Smooth muscle cell (in vitro differentiated cells): Measurements from ENCODE around the gene WIZ. TPM values are rescaled to one million over a fixed set of nuclear protein-coding genes. Genes with fewer than 3 reads are reported as not detected.
A peak's percentile ranks its signal among the peaks of the same experiment; 100 is the strongest.
"Not testable (repeated sequence)": the region's sequence is repeated elsewhere in the genome, so short reads cannot be mapped to it uniquely, and the experiment has no call there.

ENCODE experiments used
- DNase-seq: peaks from one replicate; lab custom pipeline; 2025; ENCODE audit not compliant: unreplicated experiment; lab: John Stamatoyannopoulos, UW
- H2AFZ ChIP-seq: fragments of 200-600 bp; sonication (generic); 2 replicates; pipeline ENCODE4 v1.6.0; 2016; ENCODE audit warnings: antibody characterized with exemption, low read depth, mild to moderate bottlenecking
- H3F3A ChIP-seq: fragments of 200-600 bp; sonication (generic); 2 replicates; pipeline ENCODE4 v1.6.0; 2017; ENCODE audit warnings: antibody characterized with exemption, low read depth
- H3K27ac ChIP-seq: fragments of 200-600 bp; sonication (generic); 2 replicates; pipeline ENCODE4 v1.5.1; 2016; ENCODE audit warnings: low read depth, mild to moderate bottlenecking
- H3K27me3 ChIP-seq: fragments of 200-600 bp; sonication (generic); 2 replicates; pipeline ENCODE4 v1.6.1; 2016; ENCODE audit warnings: low read depth, mild to moderate bottlenecking
- H3K36me3 ChIP-seq: fragments of 200-600 bp; sonication (generic); 2 replicates; pipeline ENCODE4 v1.5.1; 2016; ENCODE audit warnings: low read depth
- H3K4me1 ChIP-seq: fragments of 200-600 bp; sonication (generic); 2 replicates; pipeline ENCODE4 v1.5.1; 2016; ENCODE audit warnings: low read depth
- H3K4me2 ChIP-seq: fragments of 200-600 bp; sonication (generic); 2 replicates; pipeline ENCODE4 v1.6.0; 2016; ENCODE audit warnings: mild to moderate bottlenecking
- H3K4me3 ChIP-seq: fragments of 200-600 bp; sonication (generic); 2 replicates; pipeline ENCODE4 v1.5.1; 2016; ENCODE audit warnings: mild to moderate bottlenecking
- H3K79me2 ChIP-seq: fragments of 200-600 bp; sonication (generic); 2 replicates; pipeline ENCODE4 v1.6.0; 2016; ENCODE audit warnings: low read depth, mild to moderate bottlenecking
- H3K9ac ChIP-seq: fragments of 200-600 bp; sonication (generic); 2 replicates; pipeline ENCODE4 v1.6.0; 2016; ENCODE audit warnings: low read depth
- H3K9me3 ChIP-seq: fragments of 200-600 bp; sonication (generic); replicated peaks from 2 replicates; pipeline ENCODE4 v1.5.1; 2016; ENCODE audit warnings: low read depth
- H4K20me1 ChIP-seq: fragments of 200-600 bp; sonication (generic); 2 replicates; pipeline ENCODE4 v1.6.0; 2016; ENCODE audit warnings: low read depth
- CTCF ChIP-seq: fragments of 200-600 bp; sonication (generic); IDR thresholded peaks from 2 replicates; pipeline ENCODE4 v1.5.1; 2017; ENCODE audit warnings: borderline replicate concordance, mild to moderate bottlenecking, antibody characterized with exemption; ENCODE audit not compliant: insufficient read depth, poor library complexity, severe bottlenecking
- WGBS: methylation state at CpG from one replicate; pipeline ENCODE4 v1.1.7; 2016; ENCODE audit warnings: low lambda C conversion rate; 5-methylcytosine and 5-hydroxymethylcytosine counted together
- polyA plus RNA-seq: library from polyadenylated mRNA; unstranded; fragments of >200 nt; fragmentation: Nextera tagmentation; extraction: Ambion mirVana; gene quantifications from 2 replicates; pipeline ENCODE4 v1.2.1, GENCODE V29; 2016
- total RNA-seq: library from RNA; depleted of rRNA; stranded (reverse); fragments of >200 nt; gene quantifications from 2 replicates; pipeline ENCODE4 v1.2.3, GENCODE V29; 2014

WIZ gene
- total and polyA plus RNA-seq, 2 experiments from 2014 or later = 23.1 to 40.5 TPM

GRCh38 chr19:15397236-15397635 is 52.5 kb downstream of the WIZ start:
- Histone ChIP-seq H3F3A (no peaks in the 10 kb centered on the region), H3K36me3 (peaks cover 9% of the 10 kb centered on the region), H3K9ac (no peak overlapping the region), H2AFZ (no peak overlapping the region), H3K27me3 (no peaks in the 10 kb centered on the region), H3K9me3 (no peaks in the 10 kb centered on the region), H4K20me1 (peaks cover 87% of the 10 kb centered on the region), H3K79me2 (peaks cover 40% of the 10 kb centered on the region), H3K4me2 (no peak overlapping the region), H3K4me3 (no peak overlapping the region), H3K4me1 (no peaks in the 10 kb centered on the region), H3K27ac (no peak overlapping the region)
- DNase-seq = no peak
- TF ChIP-seq CTCF = no peak
- 99% methylated on average over 6 of the region's 6 CpGs for WGBS

GRCh38 chr19:15396436-15396835 is 53.3 kb downstream of the WIZ start:
- no peak overlapping the region for H3K4me3 ChIP-seq
- H3K9ac ChIP-seq = no peak overlapping the region
- no peak for DNase-seq
- H2AFZ ChIP-seq = no peak overlapping the region
- peaks cover 86% of the 10 kb centered on the region for H4K20me1 ChIP-seq
- no peaks in the 10 kb centered on the region for H3K4me1 ChIP-seq
- no peak for TF ChIP-seq CTCF
- no peak overlapping the region for H3K27ac ChIP-seq
- no peak overlapping the region for H3K4me2 ChIP-seq
- peaks cover 43% of the 10 kb centered on the region for H3K79me2 ChIP-seq
- no peaks in the 10 kb centered on the region for H3K27me3 ChIP-seq
- 98% methylated on average over 3 of the region's 3 CpGs for WGBS
- no peaks in the 10 kb centered on the region for H3F3A ChIP-seq
- H3K9me3 ChIP-seq = no peaks in the 10 kb centered on the region
- H3K36me3 ChIP-seq = peaks cover 9% of the 10 kb centered on the region

- 98% methylated on average over 17 of the region's 17 CpGs for WGBS
These were observed 54.5 kb downstream of the WIZ start for GRCh38 chr19:15395251-15395650.

GRCh38 chr19:15394426-15394825 is 55.3 kb downstream of the WIZ start:
- H3K4me1 ChIP-seq = no peaks in the 10 kb centered on the region
- H3K27ac ChIP-seq = peak overlapping the region; percentile 6
- H3F3A ChIP-seq = no peaks in the 10 kb centered on the region
- H2AFZ ChIP-seq = no peak overlapping the region
- no peak overlapping the region for H3K4me2 ChIP-seq
- peaks cover 9% of the 10 kb centered on the region for H3K36me3 ChIP-seq
- H3K9me3 ChIP-seq = no peaks in the 10 kb centered on the region
- peaks cover 54% of the 10 kb centered on the region for H3K79me2 ChIP-seq
- no peak for DNase-seq
- 98% methylated on average over 5 of the region's 5 CpGs for WGBS
- peaks cover 82% of the 10 kb centered on the region for H4K20me1 ChIP-seq
- H3K27me3 ChIP-seq = no peaks in the 10 kb centered on the region
- no peak overlapping the region for H3K4me3 ChIP-seq
- no peak overlapping the region for H3K9ac ChIP-seq
- TF ChIP-seq CTCF = no peak

More at GRCh38 chr19:15395251-15395650, 54.5 kb downstream of the WIZ start:
- H2AFZ ChIP-seq, H3K4me1 ChIP-seq, DNase-seq, H3K27ac ChIP-seq, H3K4me3 ChIP-seq, H3K9me3 ChIP-seq, H3K36me3 ChIP-seq, H3K9ac ChIP-seq, H3F3A ChIP-seq, H3K4me2 ChIP-seq, H3K27me3 ChIP-seq: not testable (repeated sequence)
- H4K20me1 ChIP-seq = peaks cover 82% of the 10 kb centered on the region
- H3K79me2 ChIP-seq = peaks cover 47% of the 10 kb centered on the region
